Activated CD4-positive, alpha-beta memory T cell treated with anti-CD3 and anti-CD28 coated beads, Interleukin-2, amount 10 ng/mL, durations not matched to agents 7 days and 5 days (primary cell): ENCODE data around the gene RTP4. TPM values are rescaled to one million over a fixed set of nuclear protein-coding genes. Genes with fewer than 3 reads are reported as not detected.

Source experiments
- CTCF ChIA-PET: fragments of 350-600 bp; sonication (Branson Sonifier 250); formaldehyde crosslinking; loops from one replicate; lab custom pipeline; 2021; ENCODE audit warnings: antibody characterized with exemption, inconsistent platforms; lab: Charles Lee
- POLR2A ChIA-PET: fragments of 350-600 bp; sonication (Branson Sonifier 250); formaldehyde crosslinking; loops from one replicate; lab custom pipeline; 2021; ENCODE audit warnings: antibody characterized with exemption; lab: Charles Lee
- DNase-seq: peaks from one replicate; pipeline ENCODE4 v3.0.0-alpha.2; 2020
- H3K27ac Mint-ChIP-seq: one replicate; pipeline ENCODE4 v1.8.0; 2021; ENCODE audit warnings: mild to moderate bottlenecking, mixed read lengths
- H3K27me3 Mint-ChIP-seq: one replicate; pipeline ENCODE4 v1.8.0; 2021; ENCODE audit warnings: mixed read lengths
- H3K36me3 Mint-ChIP-seq: one replicate; pipeline ENCODE4 v1.8.0; 2021; ENCODE audit warnings: low read depth, mixed read lengths
- H3K4me1 Mint-ChIP-seq: one replicate; pipeline ENCODE4 v1.8.0; 2021; ENCODE audit warnings: mixed read lengths
- H3K4me3 Mint-ChIP-seq: one replicate; pipeline ENCODE4 v1.8.0; 2021; ENCODE audit warnings: mild to moderate bottlenecking, mixed read lengths
- H3K9me3 Mint-ChIP-seq: one replicate; pipeline ENCODE4 v1.8.0; 2021; ENCODE audit warnings: mixed read lengths
- total RNA-seq, 2 experiments: library from RNA; stranded (reverse); gene quantifications; one replicate each; pipeline ENCODE4 v1.2.3, GENCODE V29; 2021

RTP4 gene
- total RNA-seq, 2 experiments from 2014 or later: 23.2 to 24.1 TPM

DNA sequence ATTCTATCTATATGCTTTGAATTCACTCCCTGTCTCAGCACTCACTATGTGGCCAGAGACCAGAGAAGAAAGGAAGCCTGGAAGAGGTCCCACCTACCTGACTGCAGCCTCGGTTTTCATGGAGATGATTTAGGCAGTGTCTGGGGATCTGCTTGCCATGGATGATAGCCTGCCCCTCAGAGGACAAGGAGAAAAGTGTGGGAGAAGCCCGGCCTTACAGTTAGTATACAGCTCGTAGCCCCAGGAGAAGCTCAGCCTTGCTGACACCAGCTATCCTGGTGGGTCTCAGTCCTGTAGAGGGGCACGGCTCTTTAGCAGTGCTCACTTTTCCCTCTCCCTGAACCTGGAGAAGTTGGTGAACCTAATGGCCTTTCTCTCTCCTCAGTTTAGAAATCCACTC, 25.9 kb upstream of the RTP4 start:
- Mint-ChIP-seq H3K9me3 (no peaks in the 10 kb centered on the region), H3K27ac (no peak overlapping the region), H3K36me3 (no peaks in the 10 kb centered on the region), H3K4me1 (no peaks in the 10 kb centered on the region), H3K27me3 (peaks cover 18% of the 10 kb centered on the region), H3K4me3 (no peak overlapping the region)
- POLR2A ChIA-PET: no interaction called here
- no peak for DNase-seq
- CTCF ChIA-PET: no interaction called here

DNA sequence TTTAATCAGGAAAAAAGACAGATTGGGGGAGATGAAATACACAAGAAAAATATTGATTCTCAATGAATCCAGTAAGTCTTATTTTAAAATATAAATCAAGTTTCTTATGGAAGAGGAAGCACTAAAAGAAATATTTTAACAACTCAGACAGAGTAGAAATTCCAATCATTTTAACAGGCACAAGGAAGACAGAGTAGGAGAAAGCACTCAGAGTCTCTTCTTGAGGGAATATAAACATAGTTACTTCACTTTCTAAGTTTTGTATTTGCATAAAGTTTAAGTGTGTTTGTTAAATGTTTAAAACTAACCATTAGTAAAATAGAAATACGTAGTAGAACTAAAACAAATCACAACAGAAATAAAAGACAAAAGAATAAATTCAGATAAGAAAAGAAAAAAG, 24.5 kb upstream of the RTP4 start:
- no peaks in the 10 kb centered on the region for H3K36me3 Mint-ChIP-seq
- H3K4me3 Mint-ChIP-seq: no peak overlapping the region
- no peak overlapping the region for H3K27ac Mint-ChIP-seq
- peaks cover 18% of the 10 kb centered on the region for H3K27me3 Mint-ChIP-seq
- H3K4me1 Mint-ChIP-seq: no peaks in the 10 kb centered on the region
- DNase-seq: no peak
- no peaks in the 10 kb centered on the region for H3K9me3 Mint-ChIP-seq
- ChIA-PET CTCF (interaction anchor here (0.6 kb wide), 1 partner anchor 178 kb away, joined by 3 read pairs; no protein-coding TSS in a partner anchor), POLR2A (no interaction called here)

DNA sequence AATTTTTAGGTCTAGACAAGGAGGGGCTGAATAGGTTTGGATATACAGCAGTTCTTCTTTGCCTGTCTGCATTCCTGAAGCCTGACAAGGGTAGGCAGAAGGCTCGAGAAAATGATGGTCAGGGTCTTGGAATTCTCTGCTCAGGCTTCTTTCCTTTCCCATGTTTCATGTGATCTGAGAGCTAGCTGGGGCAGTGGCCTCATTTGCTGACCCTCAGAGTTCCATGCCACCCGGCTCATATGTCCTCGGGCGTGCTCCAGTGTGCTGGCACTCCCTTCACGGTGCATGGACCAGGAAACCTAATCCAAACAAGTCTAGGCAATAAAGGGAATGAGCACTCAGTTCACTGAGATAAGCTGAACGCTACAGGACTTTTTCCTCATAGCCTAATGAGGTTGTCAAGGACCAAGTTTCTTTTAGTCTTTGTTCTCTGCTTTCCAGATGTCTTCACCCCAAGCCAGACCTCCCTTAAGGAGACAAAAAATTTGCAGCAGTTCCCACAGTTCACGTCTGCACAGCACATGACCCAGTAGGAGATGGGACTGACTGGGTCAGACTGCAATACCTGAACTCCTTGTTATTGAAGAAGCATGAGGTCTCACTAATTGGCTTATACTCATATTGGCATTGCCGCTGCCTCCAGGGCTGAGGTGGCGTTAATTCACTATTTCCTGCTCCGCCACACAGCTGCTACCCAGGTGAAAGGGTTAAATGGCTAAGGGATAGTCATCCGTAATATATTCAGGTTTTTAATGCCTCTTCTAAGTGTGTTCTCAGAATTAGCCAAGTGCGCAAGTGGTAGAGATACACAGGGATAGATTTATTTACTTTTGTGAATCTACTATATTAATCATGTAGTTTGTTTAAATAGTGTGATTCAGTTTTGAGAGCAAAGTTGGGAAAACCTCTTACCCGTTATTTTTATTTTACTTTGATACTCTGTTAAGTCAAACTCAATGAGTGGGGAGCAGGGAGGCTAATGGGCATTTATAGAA, 15.3 kb upstream of the RTP4 start:
- no peaks in the 10 kb centered on the region for H3K36me3 Mint-ChIP-seq
- H3K9me3 Mint-ChIP-seq: no peaks in the 10 kb centered on the region
- H3K27ac Mint-ChIP-seq: no peak overlapping the region
- no peak overlapping the region for H3K4me3 Mint-ChIP-seq
- POLR2A ChIA-PET: no interaction called here
- H3K27me3 Mint-ChIP-seq: peaks cover 2% of the 10 kb centered on the region
- DNase-seq: no peak
- H3K4me1 Mint-ChIP-seq: no peaks in the 10 kb centered on the region
- CTCF ChIA-PET: no interaction called here

DNA sequence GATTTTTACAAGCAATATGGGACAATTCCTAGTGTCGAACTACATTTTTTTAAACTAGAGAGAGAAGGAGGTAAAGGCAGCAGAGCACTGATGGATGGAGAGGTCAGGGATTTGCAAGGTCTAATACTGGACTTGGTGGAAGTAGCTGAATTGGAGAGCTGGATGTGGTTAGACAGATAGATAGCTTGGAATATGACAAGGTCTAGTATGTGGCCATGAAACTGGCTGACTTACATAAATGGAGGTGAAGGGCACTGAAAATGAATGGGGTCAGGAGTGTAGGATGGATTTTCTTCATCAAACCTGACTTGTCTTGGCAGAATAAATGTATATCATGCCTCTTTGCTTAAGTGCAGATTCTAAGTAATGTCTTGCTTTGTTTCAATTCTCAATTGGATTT, 10.1 kb upstream of the RTP4 start:
- H3K4me1 Mint-ChIP-seq: peaks cover 11% of the 10 kb centered on the region
- no peaks in the 10 kb centered on the region for H3K27me3 Mint-ChIP-seq
- ChIA-PET CTCF (no interaction called here), POLR2A (interaction anchor here (3.9 kb wide), 1 partner anchor 10 kb away, joined by 19 read pairs; the partner anchor contains the start of gene RTP4)
- H3K4me3 Mint-ChIP-seq: no peak overlapping the region
- no peak for DNase-seq
- H3K36me3 Mint-ChIP-seq: no peaks in the 10 kb centered on the region
- H3K27ac Mint-ChIP-seq: no peak overlapping the region
- H3K9me3 Mint-ChIP-seq: no peaks in the 10 kb centered on the region

DNA sequence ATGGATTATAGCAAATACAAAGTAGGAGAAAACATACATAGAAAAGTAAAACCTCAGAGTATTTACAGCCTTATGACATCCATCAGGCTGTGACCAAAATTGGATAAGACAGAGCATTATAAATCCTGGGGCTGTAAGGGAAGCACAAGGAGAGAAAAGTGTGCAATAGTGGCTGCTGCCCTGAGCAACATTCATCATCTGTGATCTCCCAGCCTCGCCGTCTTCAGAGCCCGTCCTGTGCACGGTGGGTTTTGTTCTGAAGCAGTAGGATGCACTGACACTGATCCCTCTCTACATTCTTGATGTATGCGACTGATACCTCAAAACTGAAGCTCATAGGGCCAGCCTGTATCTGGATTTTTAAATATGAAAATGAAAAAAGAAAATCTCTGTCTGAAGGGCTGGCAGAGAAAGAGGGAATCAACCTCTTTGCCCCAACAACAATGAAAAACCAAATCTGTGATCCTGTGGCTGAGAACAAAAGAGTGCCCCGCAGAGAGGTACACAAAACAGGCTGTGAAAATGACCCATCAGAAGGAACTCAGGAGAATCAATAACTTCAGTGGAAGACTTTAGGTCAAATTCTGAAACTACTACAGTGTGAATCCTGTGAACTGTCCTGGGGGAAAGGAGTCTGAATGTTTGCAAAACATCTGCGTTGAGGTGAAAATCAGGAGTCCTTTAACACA, 8.2 kb upstream of the RTP4 start:
- CTCF ChIA-PET: interaction anchor here (2.4 kb wide), 1 partner anchor 41 kb away, joined by 9 read pairs; no protein-coding TSS in a partner anchor
- POLR2A ChIA-PET: interaction anchor here (0.5 to 3.9 kb wide), 2 partner anchors 8 to 806 kb away, joined by 3 to 19 read pairs; partner anchors contain the start of gene RTP4

DNA sequence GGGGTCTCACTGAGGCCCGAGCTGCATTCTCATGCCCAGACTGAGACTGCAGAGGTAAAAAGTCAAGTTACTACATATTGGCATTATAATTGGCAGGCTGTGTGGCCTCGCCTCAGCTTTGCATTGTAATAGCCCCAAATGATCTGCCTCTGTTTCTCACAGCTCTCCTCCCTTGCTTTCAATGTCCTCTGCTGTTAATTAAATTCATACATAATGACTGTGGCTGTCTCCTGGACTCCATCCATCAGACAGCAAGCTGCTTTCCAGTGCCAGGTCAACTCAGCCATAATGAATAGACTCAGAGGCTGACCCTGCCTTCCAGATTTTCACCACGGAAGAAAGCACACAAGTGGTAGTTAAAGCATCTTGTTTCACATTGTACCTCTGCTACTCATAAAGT, 7.6 kb upstream of the RTP4 start:
- H3K27me3 Mint-ChIP-seq: no peaks in the 10 kb centered on the region
- peaks cover 11% of the 10 kb centered on the region for H3K4me1 Mint-ChIP-seq
- ChIA-PET POLR2A (no interaction called here), CTCF (interaction anchor here (2.4 kb wide), 1 partner anchor 41 kb away, joined by 9 read pairs; no protein-coding TSS in a partner anchor)
- no peak for DNase-seq
- no peaks in the 10 kb centered on the region for H3K9me3 Mint-ChIP-seq
- H3K36me3 Mint-ChIP-seq: no peaks in the 10 kb centered on the region
- H3K4me3 Mint-ChIP-seq: no peak overlapping the region
- H3K27ac Mint-ChIP-seq: no peak overlapping the region

More for the DNA sequence above, 8.2 kb upstream of the RTP4 start:
- H3K27ac Mint-ChIP-seq: no peak overlapping the region
- DNase-seq: no peak
- H3K9me3 Mint-ChIP-seq: no peaks in the 10 kb centered on the region
- H3K4me1 Mint-ChIP-seq: peaks cover 11% of the 10 kb centered on the region
- no peaks in the 10 kb centered on the region for H3K27me3 Mint-ChIP-seq
- no peak overlapping the region for H3K4me3 Mint-ChIP-seq
- no peaks in the 10 kb centered on the region for H3K36me3 Mint-ChIP-seq

DNA sequence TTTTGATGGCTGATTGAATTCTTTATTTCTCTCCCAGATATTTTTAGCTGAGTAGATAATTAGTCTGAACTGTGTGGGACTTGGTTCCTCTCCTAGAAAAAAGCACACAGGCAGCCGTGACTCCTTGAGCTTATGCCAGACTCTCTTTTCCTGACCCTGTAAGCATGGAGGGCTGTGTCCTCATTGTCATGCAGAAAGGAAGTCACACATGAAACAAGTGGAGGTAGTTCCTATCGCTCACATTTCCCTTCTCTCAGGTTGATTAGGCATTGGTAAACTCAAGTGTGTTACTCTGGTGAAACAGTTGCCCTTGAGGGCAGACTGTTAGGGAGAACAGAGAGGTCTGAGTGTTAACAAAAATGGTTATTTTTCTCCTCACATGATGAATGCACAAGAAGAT, 6.3 kb upstream of the RTP4 start:
- peaks cover 14% of the 10 kb centered on the region for H3K4me1 Mint-ChIP-seq
- H3K27ac Mint-ChIP-seq: no peak overlapping the region
- ChIA-PET CTCF (interaction anchor here (2.4 kb wide), 1 partner anchor 42 kb away, joined by 9 read pairs; no protein-coding TSS in a partner anchor), POLR2A (no interaction called here)
- H3K36me3 Mint-ChIP-seq: peaks cover 6% of the 10 kb centered on the region
- no peak for DNase-seq
- peaks cover 5% of the 10 kb centered on the region for H3K9me3 Mint-ChIP-seq
- no peaks in the 10 kb centered on the region for H3K27me3 Mint-ChIP-seq
- no peak overlapping the region for H3K4me3 Mint-ChIP-seq

DNA sequence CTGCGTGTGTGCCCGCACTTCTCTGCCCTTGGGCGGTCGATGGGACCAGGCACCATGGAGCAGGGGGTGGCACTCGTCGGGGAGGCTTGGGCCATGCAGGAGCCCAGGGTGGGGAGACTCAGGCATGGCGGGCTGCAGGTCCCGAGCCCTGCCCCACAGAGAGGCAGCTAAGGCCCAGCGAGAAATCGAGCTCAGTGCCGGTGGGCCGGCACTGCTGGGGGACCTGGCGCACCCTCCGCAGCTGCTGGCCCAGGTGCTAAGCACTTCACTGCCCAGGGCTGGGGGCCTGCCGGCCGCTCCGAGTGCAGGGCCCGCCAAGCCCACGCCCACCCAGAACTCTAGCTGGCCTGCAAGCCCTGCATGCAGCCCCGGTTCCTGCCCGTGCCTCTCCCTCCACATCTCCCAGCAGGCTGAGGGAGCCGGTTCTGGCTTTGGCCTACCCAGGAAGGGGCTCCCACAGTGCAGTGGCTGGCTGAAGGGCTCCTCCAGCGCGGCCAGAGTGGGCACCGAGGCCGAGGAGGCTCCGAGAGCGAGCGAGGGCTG, 553 bp upstream of the RTP4 start:
- H3K27ac Mint-ChIP-seq: peak overlapping the region; percentile 92
- no peaks in the 10 kb centered on the region for H3K27me3 Mint-ChIP-seq
- peaks cover 30% of the 10 kb centered on the region for H3K4me1 Mint-ChIP-seq
- POLR2A ChIA-PET: interaction anchor here (0.5 to 2.8 kb wide), 15 partner anchors 10 to 1957 kb away, joined by 3 to 19 read pairs (median 3); partner anchors contain the start of gene RPL39L
- peaks cover 7% of the 10 kb centered on the region for H3K9me3 Mint-ChIP-seq
- peak overlapping the region; percentile 88 for H3K4me3 Mint-ChIP-seq
- CTCF ChIA-PET: interaction anchor here (0.7 to 2.2 kb wide), 4 partner anchors 47 to 378 kb away, joined by 3 to 37 read pairs (median 5); partner anchors contain the start of gene BCL6
- DNase-seq: peak; percentile 24
- peaks cover 51% of the 10 kb centered on the region for H3K36me3 Mint-ChIP-seq

DNA sequence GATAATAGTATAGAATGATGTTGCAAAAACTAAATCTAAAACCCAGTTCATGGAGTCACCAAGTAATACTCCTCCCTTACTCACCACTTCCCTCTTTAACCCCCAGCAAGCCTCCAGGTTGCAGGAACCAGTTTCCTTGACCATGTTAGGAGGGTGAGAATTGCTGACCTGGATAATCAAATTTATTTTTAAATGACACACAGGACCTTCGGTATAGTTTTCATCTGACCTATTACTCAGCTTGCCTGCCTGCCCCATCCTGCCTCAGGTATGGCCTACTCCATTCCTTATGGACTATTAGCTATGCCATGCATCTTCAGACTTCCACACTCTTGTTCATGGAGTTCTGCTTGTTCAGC, 883 bp downstream of the RTP4 start:
- H3K27ac Mint-ChIP-seq: peak overlapping the region; percentile 92
- peak overlapping the region; percentile 88 for H3K4me3 Mint-ChIP-seq
- H3K36me3 Mint-ChIP-seq: peaks cover 64% of the 10 kb centered on the region
- peaks cover 29% of the 10 kb centered on the region for H3K4me1 Mint-ChIP-seq
- POLR2A ChIA-PET: interaction anchor here (0.7 to 2.8 kb wide), 10 partner anchors 9 to 1681 kb away, joined by 3 to 19 read pairs (median 4); partner anchors contain the start of gene RPL39L
- no peak for DNase-seq
- CTCF ChIA-PET: interaction anchor here (0.6 to 2.2 kb wide), 5 partner anchors 11 to 752 kb away, joined by 3 to 37 read pairs (median 3); no protein-coding TSS in a partner anchor
- H3K9me3 Mint-ChIP-seq: peaks cover 7% of the 10 kb centered on the region
- H3K27me3 Mint-ChIP-seq: no peaks in the 10 kb centered on the region

DNA sequence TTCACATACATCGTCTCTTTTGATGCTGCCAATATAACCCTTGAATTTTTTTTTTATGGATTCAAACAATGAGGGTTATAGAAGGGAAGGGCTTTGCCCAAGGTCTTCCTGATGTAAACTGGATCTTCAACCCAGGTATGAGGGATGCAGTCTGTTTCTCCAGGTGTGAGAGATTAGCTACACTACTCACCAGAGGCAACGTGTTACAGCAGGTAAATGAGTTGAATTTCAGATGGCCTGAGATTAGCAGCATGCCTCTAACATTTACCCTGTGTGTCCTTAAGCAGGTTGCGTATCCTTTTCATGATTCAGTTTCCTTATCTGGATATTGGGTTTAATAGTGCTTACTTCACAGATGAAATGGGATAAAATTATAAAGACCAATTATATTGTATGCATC, 1.9 kb downstream of the RTP4 start:
- Mint-ChIP-seq H3K36me3 (peaks cover 74% of the 10 kb centered on the region), H3K9me3 (peaks cover 15% of the 10 kb centered on the region), H3K4me1 (peaks cover 33% of the 10 kb centered on the region), H3K27me3 (no peaks in the 10 kb centered on the region), H3K27ac (no peak overlapping the region), H3K4me3 (peak overlapping the region; percentile 66)
- DNase-seq: no peak
- ChIA-PET CTCF (no interaction called here), POLR2A (interaction anchor here (0.5 kb wide), 1 partner anchor 373 kb away, joined by 3 read pairs; no protein-coding TSS in a partner anchor)

DNA sequence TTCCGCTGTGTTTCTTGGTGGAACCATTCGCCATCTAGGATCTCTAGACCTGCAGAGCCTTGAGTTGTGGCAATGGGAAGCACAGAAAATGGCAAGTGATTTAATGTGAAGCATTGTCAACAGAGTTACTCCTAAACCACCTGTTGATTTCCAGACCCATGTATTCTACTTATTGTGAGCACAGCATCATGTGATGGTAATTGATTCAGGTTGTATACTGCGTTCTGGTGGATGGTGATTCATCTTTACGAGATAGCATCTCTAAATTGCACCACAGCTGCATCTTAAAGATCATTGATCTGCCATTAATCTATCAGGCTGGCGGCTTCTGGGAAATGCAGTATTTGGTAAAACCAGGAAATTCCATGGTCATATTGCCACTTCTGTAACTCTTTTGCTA, 7.4 kb downstream of the RTP4 start:
- no peak overlapping the region for H3K4me3 Mint-ChIP-seq

DNA sequence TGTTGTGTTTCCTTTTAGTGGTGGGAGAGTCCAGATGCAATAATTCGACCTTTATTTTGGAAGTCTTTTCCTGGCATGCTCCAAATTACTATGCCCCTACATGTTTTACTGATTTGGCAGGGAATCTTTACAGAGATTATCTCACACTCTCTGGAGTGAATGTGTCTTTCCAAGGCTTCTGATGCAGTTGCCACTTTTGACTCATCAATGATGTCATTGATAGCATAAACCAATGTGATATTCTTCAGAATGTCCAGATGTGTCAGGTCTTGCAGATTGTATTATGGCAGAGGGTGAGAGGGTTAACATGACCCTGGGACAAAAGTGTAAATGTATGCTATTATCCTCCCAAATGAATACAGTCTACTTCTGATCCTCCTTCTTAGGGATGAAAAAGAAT, 9.7 kb downstream of the RTP4 start:
- no peak for DNase-seq
- ChIA-PET POLR2A (interaction anchor here (0.7 kb wide), 1 partner anchor 8 kb away, joined by 3 read pairs; no protein-coding TSS in a partner anchor), CTCF (no interaction called here)
- peaks cover 50% of the 10 kb centered on the region for H3K36me3 Mint-ChIP-seq
- H3K27me3 Mint-ChIP-seq: no peaks in the 10 kb centered on the region
- no peak overlapping the region for H3K27ac Mint-ChIP-seq
- no peak overlapping the region for H3K4me3 Mint-ChIP-seq
- peaks cover 10% of the 10 kb centered on the region for H3K4me1 Mint-ChIP-seq
- H3K9me3 Mint-ChIP-seq: peaks cover 15% of the 10 kb centered on the region

More for the DNA sequence above, 7.4 kb downstream of the RTP4 start:
- CTCF ChIA-PET: interaction anchor here (1.2 kb wide), 1 partner anchor 10 kb away, joined by 3 read pairs; no protein-coding TSS in a partner anchor
- Mint-ChIP-seq H3K4me1 (peaks cover 15% of the 10 kb centered on the region), H3K9me3 (peaks cover 15% of the 10 kb centered on the region), H3K36me3 (peaks cover 73% of the 10 kb centered on the region), H3K27me3 (no peaks in the 10 kb centered on the region), H3K27ac (no peak overlapping the region)
- DNase-seq: no peak
- POLR2A ChIA-PET: no interaction called here
